MM.1S (cell line): ENCODE results near the gene SEZ6L.

Experiments used
- DNase-seq: peaks from one replicate; pipeline ENCODE4 v3.0.0-alpha.2; 2015
- H2AFZ ChIP-seq: fragments of 300-600 bp; sonication (generic); 2 replicates; pipeline ENCODE4 v1.6.0; 2016; ENCODE audit warnings: antibody characterized with exemption, low read length
- H3F3A ChIP-seq: fragments of 300-600 bp; sonication (generic); 2 replicates; pipeline ENCODE4 v1.6.1; 2016; ENCODE audit warnings: mild to moderate bottlenecking, antibody characterized with exemption, low read length, moderate library complexity, mixed read lengths; ENCODE audit not compliant: insufficient read depth
- H3K27ac ChIP-seq: fragments of 300-600 bp; sonication (generic); 2 replicates; pipeline ENCODE4 v1.5.1; 2016; ENCODE audit warnings: mild to moderate bottlenecking, low read length
- H3K27me3 ChIP-seq: fragments of 300-600 bp; sonication (generic); replicated peaks from 2 replicates; pipeline ENCODE4 v1.6.0; 2016; ENCODE audit warnings: low read length; ENCODE audit not compliant: insufficient read depth
- H3K36me3 ChIP-seq: fragments of 300-600 bp; sonication (generic); replicated peaks from 2 replicates; pipeline ENCODE4 v1.6.1; 2016; ENCODE audit warnings: mild to moderate bottlenecking, low read length, mixed read lengths; ENCODE audit not compliant: insufficient read depth
- H3K4me1 ChIP-seq: fragments of 300-600 bp; sonication (generic); 2 replicates; pipeline ENCODE4 v1.6.1; 2016; ENCODE audit warnings: low read length, mixed read lengths
- H3K4me2 ChIP-seq: fragments of 300-600 bp; sonication (generic); 2 replicates; pipeline ENCODE4 v1.6.0; 2016; ENCODE audit warnings: low read depth, low read length
- H3K4me3 ChIP-seq: fragments of 300-600 bp; sonication (generic); 2 replicates; pipeline ENCODE4 v1.5.1; 2016; ENCODE audit warnings: low read length, mixed read lengths
- H3K79me2 ChIP-seq: fragments of 300-600 bp; sonication (generic); 2 replicates; pipeline ENCODE4 v1.6.1; 2016; ENCODE audit warnings: mixed run types, low read length, mixed read lengths
- H3K9ac ChIP-seq: fragments of 300-600 bp; sonication (generic); 2 replicates; pipeline ENCODE4 v1.6.1; 2016; ENCODE audit warnings: low read length, mixed read lengths
- H3K9me2 ChIP-seq: fragments of 300-600 bp; sonication (generic); replicated peaks from 2 replicates; pipeline ENCODE4 v1.6.1; 2016; ENCODE audit warnings: mild to moderate bottlenecking, low read length, mixed read lengths; ENCODE audit not compliant: insufficient read depth
- H3K9me3 ChIP-seq: fragments of 300-600 bp; sonication (generic); replicated peaks from 2 replicates; pipeline ENCODE4 v1.6.1; 2016; ENCODE audit warnings: mild to moderate bottlenecking, low read length, mixed read lengths; ENCODE audit not compliant: insufficient read depth
- H4K20me1 ChIP-seq: fragments of 300-600 bp; sonication (generic); 2 replicates; pipeline ENCODE4 v1.6.1; 2016; ENCODE audit warnings: mild to moderate bottlenecking, low read length, moderate library complexity, mixed read lengths; ENCODE audit not compliant: insufficient read depth
- EZH2 ChIP-seq: fragments of 300-600 bp; sonication (generic); optimal IDR thresholded peaks from 2 replicates; pipeline ENCODE3; 2017; ENCODE audit warnings: low read depth, mild to moderate bottlenecking, antibody characterized with exemption, low read length, mixed read lengths
- EZH2phosphoT487 ChIP-seq: fragments of 300-600 bp; sonication (generic); IDR thresholded peaks from 2 replicates; pipeline ENCODE4 v1.6.1; 2018; ENCODE audit warnings: antibody characterized with exemption, low read length
- TF ChIP-seq, protein P1 (sequence below): fragments of 300-600 bp; sonication (generic); IDR thresholded peaks from 2 replicates; pipeline ENCODE4 v1.5.1; 2016; ENCODE audit warnings: antibody characterized with exemption, low read length, mixed read lengths

Gene SEZ6L

GRCh38 chr22:26127126-26127525 lies 42.1 kb upstream of the SEZ6L start:
- no peaks in the 10 kb centered on the region for H3K36me3 ChIP-seq
- H3K79me2 ChIP-seq: no peaks in the 10 kb centered on the region
- no peak overlapping the region for H3K4me3 ChIP-seq
- no peaks in the 10 kb centered on the region for H3K4me1 ChIP-seq
- H3K27ac ChIP-seq: no peak overlapping the region
- no peaks in the 10 kb centered on the region for H3K9me2 ChIP-seq
- H3K27me3 ChIP-seq: peaks cover 28% of the 10 kb centered on the region
- H2AFZ ChIP-seq: no peak overlapping the region
- H3F3A ChIP-seq: no peaks in the 10 kb centered on the region
- H3K9me3 ChIP-seq: no peaks in the 10 kb centered on the region
- no peak overlapping the region for H3K4me2 ChIP-seq
- TF ChIP-seq, protein P1, sequence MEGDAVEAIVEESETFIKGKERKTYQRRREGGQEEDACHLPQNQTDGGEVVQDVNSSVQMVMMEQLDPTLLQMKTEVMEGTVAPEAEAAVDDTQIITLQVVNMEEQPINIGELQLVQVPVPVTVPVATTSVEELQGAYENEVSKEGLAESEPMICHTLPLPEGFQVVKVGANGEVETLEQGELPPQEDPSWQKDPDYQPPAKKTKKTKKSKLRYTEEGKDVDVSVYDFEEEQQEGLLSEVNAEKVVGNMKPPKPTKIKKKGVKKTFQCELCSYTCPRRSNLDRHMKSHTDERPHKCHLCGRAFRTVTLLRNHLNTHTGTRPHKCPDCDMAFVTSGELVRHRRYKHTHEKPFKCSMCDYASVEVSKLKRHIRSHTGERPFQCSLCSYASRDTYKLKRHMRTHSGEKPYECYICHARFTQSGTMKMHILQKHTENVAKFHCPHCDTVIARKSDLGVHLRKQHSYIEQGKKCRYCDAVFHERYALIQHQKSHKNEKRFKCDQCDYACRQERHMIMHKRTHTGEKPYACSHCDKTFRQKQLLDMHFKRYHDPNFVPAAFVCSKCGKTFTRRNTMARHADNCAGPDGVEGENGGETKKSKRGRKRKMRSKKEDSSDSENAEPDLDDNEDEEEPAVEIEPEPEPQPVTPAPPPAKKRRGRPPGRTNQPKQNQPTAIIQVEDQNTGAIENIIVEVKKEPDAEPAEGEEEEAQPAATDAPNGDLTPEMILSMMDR: no peak
- TF ChIP-seq EZH2phosphoT487: no peak
- no peak for TF ChIP-seq EZH2
- H3K9ac ChIP-seq: no peak overlapping the region
- DNase-seq: no peak
- no peaks in the 10 kb centered on the region for H4K20me1 ChIP-seq

GRCh38 chr22:26127556-26127955 lies 41.7 kb upstream of the SEZ6L start:
- H3K4me2 ChIP-seq: no peak overlapping the region
- H3K9me2 ChIP-seq: no peaks in the 10 kb centered on the region
- no peak overlapping the region for H3K4me3 ChIP-seq
- H3F3A ChIP-seq: no peaks in the 10 kb centered on the region
- H3K9ac ChIP-seq: no peak overlapping the region
- no peaks in the 10 kb centered on the region for H3K79me2 ChIP-seq
- H2AFZ ChIP-seq: no peak overlapping the region
- H3K9me3 ChIP-seq: no peaks in the 10 kb centered on the region
- DNase-seq: no peak
- peaks cover 31% of the 10 kb centered on the region for H3K27me3 ChIP-seq
- no peak overlapping the region for H3K27ac ChIP-seq
- H3K36me3 ChIP-seq: no peaks in the 10 kb centered on the region
- no peaks in the 10 kb centered on the region for H3K4me1 ChIP-seq
- TF ChIP-seq, protein P1: no peak
- no peak for TF ChIP-seq EZH2phosphoT487
- TF ChIP-seq EZH2: no peak
- H4K20me1 ChIP-seq: no peaks in the 10 kb centered on the region

- Histone ChIP-seq H3K9me2 (no peaks in the 10 kb centered on the region), H3F3A (no peaks in the 10 kb centered on the region), H3K4me2 (no peak overlapping the region), H3K27me3 (peaks cover 23% of the 10 kb centered on the region), H3K9me3 (no peaks in the 10 kb centered on the region), H3K4me3 (no peak overlapping the region), H3K9ac (no peak overlapping the region), H3K36me3 (no peaks in the 10 kb centered on the region), H4K20me1 (no peaks in the 10 kb centered on the region), H3K79me2 (no peaks in the 10 kb centered on the region), H3K27ac (no peak overlapping the region), H2AFZ (no peak overlapping the region), H3K4me1 (no peaks in the 10 kb centered on the region)
- DNase-seq: no peak
- TF ChIP-seq EZH2 (no peak), EZH2phosphoT487 (no peak)
- TF ChIP-seq, protein P1: no peak
Measured at GRCh38 chr22:26131589-26132154, 37.6 kb upstream of the SEZ6L start.
